Middle frontal gyrus (tissue), 1 donor: ENCODE data around the gene AQP9.
A peak's percentile ranks its signal among the peaks of the same experiment; 100 is the strongest.
"Not testable (repeated sequence)": the region's sequence is repeated elsewhere in the genome, so short reads cannot be mapped to it uniquely, and the experiment has no call there.

Experiments used
- DNase-seq: peaks from one replicate; pipeline ENCODE4 v3.0.0-alpha.2; 2015; ENCODE audit warnings: low spot score; ENCODE audit errors: extremely low spot score

AQP9 gene

GRCh38 chr15:58179206-58179605 lies 41.0 kb downstream of the AQP9 start:
- no peak for DNase-seq

GRCh38 chr15:58179741-58180381 lies 41.7 kb downstream of the AQP9 start:
- DNase-seq = no peak

GRCh38 chr15:58182460-58183163 lies 44.4 kb downstream of the AQP9 start:
- peak; percentile 17 for DNase-seq

GRCh38 chr15:58185439-58185838 lies 47.3 kb downstream of the AQP9 start:
- DNase-seq = no peak

- no peak for DNase-seq
These were observed 51.1 kb downstream of the AQP9 start for GRCh38 chr15:58189148-58189811.

GRCh38 chr15:58190419-58190818 lies 52.2 kb downstream of the AQP9 start:
- DNase-seq = no peak

GRCh38 chr15:58193636-58194035 lies 55.5 kb downstream of the AQP9 start:
- not testable (repeated sequence) for DNase-seq

- DNase-seq = no peak
These were observed 62.6 kb downstream of the AQP9 start for GRCh38 chr15:58200739-58201138.

- DNase-seq = peak; percentile 43
These were observed 63.3 kb downstream of the AQP9 start for GRCh38 chr15:58201516-58201915.

- DNase-seq = peak; percentile 49
These were observed 65.4 kb downstream of the AQP9 start for GRCh38 chr15:58203537-58203936.

GRCh38 chr15:58206151-58206550 lies 68.0 kb downstream of the AQP9 start:
- no peak for DNase-seq

GRCh38 chr15:58208217-58208616 lies 70.0 kb downstream of the AQP9 start:
- not testable (repeated sequence) for DNase-seq

GRCh38 chr15:58209007-58209481 lies 70.9 kb downstream of the AQP9 start:
- not testable (repeated sequence) for DNase-seq

GRCh38 chr15:58210031-58210430 lies 71.8 kb downstream of the AQP9 start:
- DNase-seq = not testable (repeated sequence)

GRCh38 chr15:58212909-58213526 lies 74.8 kb downstream of the AQP9 start:
- no peak for DNase-seq

GRCh38 chr15:58213587-58214338 lies 75.6 kb downstream of the AQP9 start:
- no peak for DNase-seq

- no peak for DNase-seq
These were observed 76.6 kb downstream of the AQP9 start for GRCh38 chr15:58214591-58215340.

- DNase-seq = no peak
These were observed 79.3 kb downstream of the AQP9 start for GRCh38 chr15:58217460-58217859.

- DNase-seq = no peak
These were observed 83.5 kb downstream of the AQP9 start for GRCh38 chr15:58221591-58222241.

GRCh38 chr15:58222679-58223078 lies 84.5 kb downstream of the AQP9 start:
- no peak for DNase-seq
